Measurements from ENCODE around the gene PLSCR1.

Gene PLSCR1

GRCh38 chr3:146470425-146470990 is 73.9 kb downstream of the PLSCR1 start:
- no peak for DNase-seq

- DNase-seq = peak; percentile 68
Measured at GRCh38 chr3:146469150-146470017, 75.0 kb downstream of the PLSCR1 start, which contains the start of gene PLSCR2. Gene PLSCR2 (minus strand): TSS chr3:146469561. CDS start chr3:146459904, 9,657 bp downstream.

- DNase-seq = no peak
Measured at GRCh38 chr3:146468671-146469149, 75.7 kb downstream of the PLSCR1 start.

- DNase-seq = no peak
Measured at GRCh38 chr3:146468234-146468633, 76.2 kb downstream of the PLSCR1 start.

GRCh38 chr3:146466604-146467003 is 77.8 kb downstream of the PLSCR1 start:
- DNase-seq = no peak

- DNase-seq = no peak
Measured at GRCh38 chr3:146465693-146466465, 78.5 kb downstream of the PLSCR1 start.

Measured in RPMI8226 (cell line).